ENCODE results near the gene DNAJA4. TPM values are rescaled to one million over a fixed set of nuclear protein-coding genes. Genes with fewer than 3 reads are reported as not detected.

Gene DNAJA4
- total and polyA plus RNA-seq, 2 of the 13 experiments (the other 11 are each of a cell fraction or from before 2014, with no cell fraction given): not detected

- TF ChIP-seq, protein P1, sequence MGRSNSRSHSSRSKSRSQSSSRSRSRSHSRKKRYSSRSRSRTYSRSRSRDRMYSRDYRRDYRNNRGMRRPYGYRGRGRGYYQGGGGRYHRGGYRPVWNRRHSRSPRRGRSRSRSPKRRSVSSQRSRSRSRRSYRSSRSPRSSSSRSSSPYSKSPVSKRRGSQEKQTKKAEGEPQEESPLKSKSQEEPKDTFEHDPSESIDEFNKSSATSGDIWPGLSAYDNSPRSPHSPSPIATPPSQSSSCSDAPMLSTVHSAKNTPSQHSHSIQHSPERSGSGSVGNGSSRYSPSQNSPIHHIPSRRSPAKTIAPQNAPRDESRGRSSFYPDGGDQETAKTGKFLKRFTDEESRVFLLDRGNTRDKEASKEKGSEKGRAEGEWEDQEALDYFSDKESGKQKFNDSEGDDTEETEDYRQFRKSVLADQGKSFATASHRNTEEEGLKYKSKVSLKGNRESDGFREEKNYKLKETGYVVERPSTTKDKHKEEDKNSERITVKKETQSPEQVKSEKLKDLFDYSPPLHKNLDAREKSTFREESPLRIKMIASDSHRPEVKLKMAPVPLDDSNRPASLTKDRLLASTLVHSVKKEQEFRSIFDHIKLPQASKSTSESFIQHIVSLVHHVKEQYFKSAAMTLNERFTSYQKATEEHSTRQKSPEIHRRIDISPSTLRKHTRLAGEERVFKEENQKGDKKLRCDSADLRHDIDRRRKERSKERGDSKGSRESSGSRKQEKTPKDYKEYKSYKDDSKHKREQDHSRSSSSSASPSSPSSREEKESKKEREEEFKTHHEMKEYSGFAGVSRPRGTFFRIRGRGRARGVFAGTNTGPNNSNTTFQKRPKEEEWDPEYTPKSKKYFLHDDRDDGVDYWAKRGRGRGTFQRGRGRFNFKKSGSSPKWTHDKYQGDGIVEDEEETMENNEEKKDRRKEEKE (IDR thresholded peaks at IDR 0.05): no peak
- TF ChIP-seq MBNL3 (CRISPR knock-in tag; conservative IDR thresholded peaks at IDR 0.05) (no peak), BHLHE40 (IDR thresholded peaks at IDR 0.05; ENCODE audit: low read length) (no peak), KLF12 (CRISPR knock-in tag; IDR thresholded peaks at IDR 0.05; ENCODE audit: borderline replicate concordance) (no peak), NFKBIZ (CRISPR knock-in tag; IDR thresholded peaks at IDR 0.05) (no peak), ARID2 (CRISPR knock-in tag; IDR thresholded peaks at IDR 0.05; ENCODE audit: borderline replicate concordance) (no peak), HNRNPUL1 (IDR thresholded peaks at IDR 0.05; ENCODE audit: low read depth, low read length) (no peak), ZNF766 (CRISPR knock-in tag; IDR thresholded peaks at IDR 0.05; ENCODE audit: borderline replicate concordance) (no peak)
These were observed 457 bp upstream of the DNAJA4 start (continued) for GRCh38 chr15:78263907-78264303.

GRCh38 chr15:78265137-78265460 is 737 bp downstream of the DNAJA4 start:
- ChIA-PET CTCF (ENCODE audit: low intra/inter-chr PET ratio, low total read pairs) (no interaction called here), POLR2A (no interaction called here)
- no peak overlapping the region for H3K27ac ChIP-seq (ENCODE audit: extremely low read length, insufficient read depth, low read length)
- no TSS peak for BruUV-seq (replicated peaks)
- FAIRE-seq (no peak), DNase-seq (ENCODE audit: low spot score) (no peak), ATAC-seq (no peak)
- H3K79me2 ChIP-seq (ENCODE audit: insufficient read depth, low read length): no peaks in the 10 kb centered on the region
- H3K27me3 ChIP-seq (ENCODE audit: control insufficient read depth in 1 of 2, insufficient read depth in 2 of 2, low read length in 2 of 2): peaks cover 0 to 19% of the 10 kb centered on the region in 2 experiments; a peak in 2 of 5 replicates
- H3K9me3 ChIP-seq (ENCODE audit: low read length): no peaks in the 10 kb centered on the region
- H3K9ac ChIP-seq (ENCODE audit: insufficient read depth, low read depth, low read length): no peak overlapping the region
- 66% methylated on average over 11 of the region's 12 CpGs for WGBS (ENCODE audit: low lambda C conversion rate)
- intact Hi-C loops (cut with micrococcal nuclease; ENCODE audit: unreplicated experiment) (no loop called here), in situ Hi-C loops (cut with HindIII; ENCODE audit: extremely low pct_ligation_motif_present, low pct_unique_long_range_greater_than_20kb) (no loop called here)
- no peaks in the 10 kb centered on the region for H3K4me1 ChIP-seq (ENCODE audit: insufficient read depth, low read length)
- H3K4me3 ChIP-seq (replicated peaks in 1 of 3; ENCODE audit: insufficient read depth in 1 of 3, low read depth in 2 of 3, low read length in 3 of 3): no peak overlapping the region
- H2AFZ ChIP-seq (ENCODE audit: low read length): no peak overlapping the region
- no peak overlapping the region for H3K4me2 ChIP-seq (ENCODE audit: low read depth, low read length)
- no peaks in the 10 kb centered on the region for H3K36me3 ChIP-seq (replicated peaks in 1 of 2; ENCODE audit: control insufficient read depth in 1 of 2, insufficient read depth in 2 of 2, low read length in 2 of 2)
- H4K20me1 ChIP-seq (ENCODE audit: insufficient read depth, low read length): no peaks in the 10 kb centered on the region
- TF ChIP-seq MYNN (CRISPR knock-in tag; IDR thresholded peaks at IDR 0.05; ENCODE audit: low read depth) (no peak), FOSL2 (CRISPR knock-in tag; IDR thresholded peaks at IDR 0.05) (no peak), CREM (IDR thresholded peaks at IDR 0.05) (no peak), CREM (CRISPR knock-in tag; IDR thresholded peaks at IDR 0.05) (no peak), ATF6 (CRISPR knock-in tag; conservative IDR thresholded peaks at IDR 0.05) (no peak), ZNF773 (CRISPR knock-in tag; IDR thresholded peaks at IDR 0.05; ENCODE audit: borderline replicate concordance) (no peak), RFXANK (CRISPR knock-in tag; IDR thresholded peaks at IDR 0.05) (no peak), ZNF17 (CRISPR knock-in tag; IDR thresholded peaks at IDR 0.05) (no peak), TAF15 (IDR thresholded peaks at IDR 0.05; ENCODE audit: low read depth, low read length, poor library complexity, severe bottlenecking) (no peak), DNMT3B (CRISPR knock-in tag; conservative IDR thresholded peaks at IDR 0.05) (no peak), ZNF616 (CRISPR knock-in tag; IDR thresholded peaks at IDR 0.05; ENCODE audit: low read depth) (no peak)
- TF ChIP-seq, protein P2, sequence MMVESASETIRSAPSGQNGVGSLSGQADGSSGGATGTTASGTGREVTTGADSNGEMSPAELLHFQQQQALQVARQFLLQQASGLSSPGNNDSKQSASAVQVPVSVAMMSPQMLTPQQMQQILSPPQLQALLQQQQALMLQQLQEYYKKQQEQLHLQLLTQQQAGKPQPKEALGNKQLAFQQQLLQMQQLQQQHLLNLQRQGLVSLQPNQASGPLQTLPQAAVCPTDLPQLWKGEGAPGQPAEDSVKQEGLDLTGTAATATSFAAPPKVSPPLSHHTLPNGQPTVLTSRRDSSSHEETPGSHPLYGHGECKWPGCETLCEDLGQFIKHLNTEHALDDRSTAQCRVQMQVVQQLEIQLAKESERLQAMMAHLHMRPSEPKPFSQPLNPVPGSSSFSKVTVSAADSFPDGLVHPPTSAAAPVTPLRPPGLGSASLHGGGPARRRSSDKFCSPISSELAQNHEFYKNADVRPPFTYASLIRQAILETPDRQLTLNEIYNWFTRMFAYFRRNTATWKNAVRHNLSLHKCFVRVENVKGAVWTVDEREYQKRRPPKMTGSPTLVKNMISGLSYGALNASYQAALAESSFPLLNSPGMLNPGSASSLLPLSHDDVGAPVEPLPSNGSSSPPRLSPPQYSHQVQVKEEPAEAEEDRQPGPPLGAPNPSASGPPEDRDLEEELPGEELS (CRISPR knock-in tag; IDR thresholded peaks at IDR 0.05): no peak

Measured in HepG2 (cell line).